Transverse colon (tissue), 3 donors: ENCODE measurements around the gene IL36RN.

ENCODE experiments used
- POLR2A ChIP-seq: fragments of 450-650 bp; IDR thresholded peaks from one replicate; pipeline ENCODE4 v1.6.1; 2016; ENCODE audit warnings: antibody characterized with exemption, mild to moderate bottlenecking, moderate library complexity
- TF ChIP-seq, protein P1 (sequence below), 5 experiments: fragments of 200-600 bp in 3 of 5; fragments of 450-650 bp in 2 of 5; sonication (generic) in 3 of 5; IDR thresholded peaks; 1 replicate in 2 of 5; 2 replicates in 3 of 5; pipeline ENCODE4 v1.5.1; 2016 to 2017; ENCODE audit warnings: antibody characterized with exemption in 5 of 5, inconsistent platforms in 3 of 5, mild to moderate bottlenecking in 2 of 5, moderate library complexity in 1 of 5

DNA sequence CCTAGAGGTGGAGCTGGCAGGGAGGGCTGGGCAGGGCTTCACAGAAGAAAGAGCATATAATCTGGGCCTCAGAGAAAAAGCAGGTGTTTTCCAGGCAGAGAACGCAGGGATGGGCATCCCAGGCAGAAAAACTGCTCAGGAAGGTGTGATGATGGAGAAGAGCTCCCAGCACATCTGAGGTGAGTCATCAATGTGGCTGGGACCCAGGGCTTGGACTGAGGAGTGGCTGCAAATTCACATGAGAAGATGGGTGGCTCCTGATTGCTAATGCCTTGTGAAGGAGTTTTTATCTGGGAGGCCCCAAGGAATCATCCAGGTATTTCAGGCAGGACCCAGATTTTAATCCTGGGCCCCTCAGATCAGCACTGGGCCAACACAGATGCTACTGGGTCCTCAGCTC is 18.9 kb downstream of the IL36RN start:
- TF ChIP-seq, protein P1, sequence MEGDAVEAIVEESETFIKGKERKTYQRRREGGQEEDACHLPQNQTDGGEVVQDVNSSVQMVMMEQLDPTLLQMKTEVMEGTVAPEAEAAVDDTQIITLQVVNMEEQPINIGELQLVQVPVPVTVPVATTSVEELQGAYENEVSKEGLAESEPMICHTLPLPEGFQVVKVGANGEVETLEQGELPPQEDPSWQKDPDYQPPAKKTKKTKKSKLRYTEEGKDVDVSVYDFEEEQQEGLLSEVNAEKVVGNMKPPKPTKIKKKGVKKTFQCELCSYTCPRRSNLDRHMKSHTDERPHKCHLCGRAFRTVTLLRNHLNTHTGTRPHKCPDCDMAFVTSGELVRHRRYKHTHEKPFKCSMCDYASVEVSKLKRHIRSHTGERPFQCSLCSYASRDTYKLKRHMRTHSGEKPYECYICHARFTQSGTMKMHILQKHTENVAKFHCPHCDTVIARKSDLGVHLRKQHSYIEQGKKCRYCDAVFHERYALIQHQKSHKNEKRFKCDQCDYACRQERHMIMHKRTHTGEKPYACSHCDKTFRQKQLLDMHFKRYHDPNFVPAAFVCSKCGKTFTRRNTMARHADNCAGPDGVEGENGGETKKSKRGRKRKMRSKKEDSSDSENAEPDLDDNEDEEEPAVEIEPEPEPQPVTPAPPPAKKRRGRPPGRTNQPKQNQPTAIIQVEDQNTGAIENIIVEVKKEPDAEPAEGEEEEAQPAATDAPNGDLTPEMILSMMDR (IDR thresholded peaks at IDR 0.05) = no peak
- TF ChIP-seq POLR2A = no peak
